OCI-LY7 (cell line): Measurements from ENCODE around the gene TMEM107. TPM values are rescaled to one million over a fixed set of nuclear protein-coding genes. Genes with fewer than 3 reads are reported as not detected.

Experiments used
- BruUV-seq: library from RNA; stranded (reverse); fragments of 400-500 nt; replicated peaks from 2 replicates; lab custom pipeline; 2021; lab: Mats Ljungman, UMichigan
- CTCF ChIA-PET: fragments of 300-600 bp; sonication (Branson Sonifier 250); formaldehyde crosslinking; loops from one replicate; lab custom pipeline; 2022; ENCODE audit warnings: antibody characterized with exemption; ENCODE audit not compliant: unreplicated experiment; lab: Charles Lee
- POLR2A ChIA-PET: fragments of 300-600 bp; sonication (Branson Sonifier 250); formaldehyde crosslinking; loops from one replicate; lab custom pipeline; 2022; ENCODE audit warnings: antibody characterized with exemption; lab: Charles Lee
- DNase-seq: peaks from one replicate; pipeline ENCODE4 v3.0.0-alpha.2; 2015; ENCODE audit warnings: low spot score
- H2AFZ ChIP-seq: fragments of 200-600 bp; sonication (generic), shearing (Covaris generic); 2 replicates; pipeline ENCODE4 v1.6.1; 2014; ENCODE audit warnings: mild to moderate bottlenecking, antibody characterized with exemption, low read length, moderate library complexity
- H3K27ac ChIP-seq: fragments of 200-600 bp; sonication (generic); 2 replicates; pipeline ENCODE4 v1.5.1; 2014; ENCODE audit warnings: mixed run types, low read depth, mild to moderate bottlenecking, moderate library complexity, low read length, inconsistent platforms; ENCODE audit not compliant: poor library complexity, severe bottlenecking
- H3K36me3 ChIP-seq: fragments of 200-600 bp; sonication (generic); 2 replicates; pipeline ENCODE4 v1.6.1; 2014; ENCODE audit warnings: mild to moderate bottlenecking, antibody characterized with exemption, low read length, moderate library complexity, mixed read lengths; ENCODE audit not compliant: insufficient read depth
- H3K4me1 ChIP-seq: fragments of 200-600 bp; sonication (generic); 2 replicates; pipeline ENCODE4 v1.5.1; 2014; ENCODE audit warnings: mild to moderate bottlenecking, low read length; ENCODE audit not compliant: insufficient read depth, poor library complexity, severe bottlenecking
- H3K4me2 ChIP-seq: fragments of 200-600 bp; sonication (generic); 2 replicates; pipeline ENCODE4 v1.6.1; 2014; ENCODE audit warnings: mild to moderate bottlenecking, low read length
- H3K4me3 ChIP-seq: fragments of 200-600 bp; sonication (generic); 2 replicates; pipeline ENCODE4 v1.5.1; 2014; ENCODE audit warnings: mild to moderate bottlenecking, low read depth, low read length; ENCODE audit not compliant: poor library complexity, severe bottlenecking
- H3K79me2 ChIP-seq: fragments of 200-600 bp; sonication (generic); 2 replicates; pipeline ENCODE4 v1.6.1; 2016; ENCODE audit warnings: low read depth, mild to moderate bottlenecking, low read length, moderate library complexity, mixed read lengths; ENCODE audit not compliant: insufficient read depth
- H3K9me2 ChIP-seq: fragments of 200-600 bp; sonication (generic); 2 replicates; pipeline ENCODE4 v1.6.1; 2016; ENCODE audit warnings: mild to moderate bottlenecking, low read length, mixed read lengths; ENCODE audit not compliant: insufficient read depth
- H3K9me3 ChIP-seq: fragments of 200-600 bp; sonication (generic); 2 replicates; pipeline ENCODE4 v1.6.1; 2014; ENCODE audit warnings: mild to moderate bottlenecking, mixed run types, low read length, mixed read lengths
- H4K20me1 ChIP-seq: fragments of 200-600 bp; sonication (generic); 2 replicates; pipeline ENCODE4 v1.6.1; 2014; ENCODE audit warnings: mild to moderate bottlenecking, antibody characterized with exemption, low read length, moderate library complexity, mixed read lengths; ENCODE audit not compliant: insufficient read depth
- CTCF ChIP-seq: fragments of 200-600 bp; sonication (generic); conservative IDR thresholded peaks from 2 replicates; pipeline ENCODE4 v1.5.1; 2014; ENCODE audit warnings: mild to moderate bottlenecking, antibody characterized with exemption, low read length, moderate library complexity, mixed read lengths
- EZH2phosphoT487 ChIP-seq: fragments of 200-600 bp; sonication (generic); IDR thresholded peaks from 2 replicates; pipeline ENCODE4 v1.6.1; 2018; ENCODE audit warnings: low read depth, borderline replicate concordance, mild to moderate bottlenecking, mixed run types, antibody characterized with exemption, low read length, moderate library complexity, mixed read lengths
- intact Hi-C: fragments of 100-400 bp; cut with micrococcal nuclease; formaldehyde crosslinking; loops from one replicate; pipeline ENCODE4 v1.10.0; 2022; ENCODE audit not compliant: unreplicated experiment
- total RNA-seq, 2 experiments: library from RNA; depleted of rRNA in 1 of 2; stranded (reverse); fragments of >200 nt in 1 of 2; shearing (Covaris generic) in 1 of 2; gene quantifications; 2 replicates each; pipeline ENCODE4 v1.2.3, GENCODE V29; 2014 to 2022

The TMEM107 gene
- total RNA-seq, 2 experiments from 2014 or later = 43.9 to 57.0 TPM

- H3K79me2 ChIP-seq = peaks cover 14% of the 10 kb centered on the region; the same call in 1 of the 2 replicates
- no TSS peak for BruUV-seq
- DNase-seq = no peak
- H3K4me3 ChIP-seq = no peak overlapping the region
- no peaks in the 10 kb centered on the region for H3K9me2 ChIP-seq
- peaks cover 58% of the 10 kb centered on the region for H3K4me1 ChIP-seq
- no peak overlapping the region for H3K27ac ChIP-seq
- CTCF ChIA-PET = interaction anchor here (1.3 kb wide), 1 partner anchor 15 kb away, joined by 5 read pairs; no protein-coding TSS in a partner anchor
- H3K36me3 ChIP-seq = peaks cover 27% of the 10 kb centered on the region
- intact Hi-C loops = loop anchor here (10.0 kb wide), 1 partner anchor 324 kb away; the partner anchor contains the start of gene KDM6B
- POLR2A ChIA-PET = interaction anchor here (1.0 kb wide), 1 partner anchor 14 kb away, joined by 3 read pairs; no protein-coding TSS in a partner anchor
- no peak; the same call in 1 of the 2 replicates for TF ChIP-seq CTCF
- no peak for TF ChIP-seq EZH2phosphoT487
- no peak overlapping the region for H2AFZ ChIP-seq
- H3K4me2 ChIP-seq = peak overlapping the region; percentile 52; the same call in 1 of the 2 replicates
- no peaks in the 10 kb centered on the region for H3K9me3 ChIP-seq
- no peaks in the 10 kb centered on the region for H4K20me1 ChIP-seq
Observed at GRCh38 chr17:8159032-8159400, 17.2 kb downstream of the TMEM107 start.

GRCh38 chr17:8158267-8159031 lies 17.7 kb downstream of the TMEM107 start:
- intact Hi-C loops = loop anchor here (10.0 kb wide), 1 partner anchor 324 kb away; the partner anchor contains the start of gene KDM6B

More at GRCh38 chr17:8158267-8159031, 17.7 kb downstream of the TMEM107 start:
- H4K20me1 ChIP-seq = no peaks in the 10 kb centered on the region
- no TSS peak for BruUV-seq
- ChIA-PET CTCF (interaction anchor here (1.3 kb wide), 1 partner anchor 15 kb away, joined by 5 read pairs; no protein-coding TSS in a partner anchor), POLR2A (interaction anchor here (1.0 kb wide), 1 partner anchor 15 kb away, joined by 3 read pairs; no protein-coding TSS in a partner anchor)
- peaks cover 58% of the 10 kb centered on the region for H3K4me1 ChIP-seq
- no peak overlapping the region for H2AFZ ChIP-seq
- peak; percentile 86 for DNase-seq
- H3K27ac ChIP-seq = peak overlapping the region; percentile 32
- peaks cover 27% of the 10 kb centered on the region for H3K36me3 ChIP-seq
- TF ChIP-seq EZH2phosphoT487 = no peak
- TF ChIP-seq CTCF = peak; percentile 91
- H3K9me2 ChIP-seq = no peaks in the 10 kb centered on the region
- H3K9me3 ChIP-seq = no peaks in the 10 kb centered on the region
- H3K4me3 ChIP-seq = peak overlapping the region; percentile 4
- H3K79me2 ChIP-seq = peaks cover 14% of the 10 kb centered on the region; the same call in 1 of the 2 replicates
- H3K4me2 ChIP-seq = peak overlapping the region; percentile 52
